HepG2 (cell line): ENCODE results near the gene RGS7. TPM values are rescaled to one million over a fixed set of nuclear protein-coding genes. Genes with fewer than 3 reads are reported as not detected.

Experiments
- ATAC-seq: fragments of 200-7000 bp; cut with Tn5 transposase; 3 replicates; pipeline ENCODE4 v1.9.1; 2020; ENCODE audit warnings: mild to moderate bottlenecking, moderate library complexity
- BruUV-seq: library from RNA; stranded (reverse); fragments of 400-500 nt; replicated peaks from 2 replicates; lab custom pipeline; 2021; lab: Mats Ljungman, UMichigan
- CTCF ChIA-PET: fragments of 300-600 bp; formaldehyde crosslinking; extraction: SDS; loops from one replicate; lab custom pipeline; 2021; ENCODE audit warnings: low total read pairs, inconsistent platforms, low intra/inter-chr PET ratio; lab: Yijun Ruan, JAX
- POLR2A ChIA-PET: fragments of 350-600 bp; sonication (Branson Sonifier 250); formaldehyde crosslinking; loops from one replicate; lab custom pipeline; 2020; ENCODE audit warnings: antibody characterized with exemption, inconsistent platforms; lab: Yijun Ruan, JAX
- DNase-seq: peaks from one replicate; pipeline ENCODE4 v3.0.0-alpha.2; 2015; ENCODE audit warnings: low spot score
- FAIRE-seq: peaks from 3 replicates; lab custom pipeline; 2011; peaks lifted over from hg19 to GRCh38; lab: Jason Lieb, UNC
- H2AFZ ChIP-seq: one replicate; pipeline ENCODE4 v1.6.1; 2011; ENCODE audit warnings: low read length, inconsistent platforms
- H3K27ac ChIP-seq: fragments of 300-600 bp; 3 replicates; pipeline ENCODE4 v1.8.0; 2011; ENCODE audit warnings: mixed run types, mild to moderate bottlenecking, mixed read lengths, low read length, inconsistent platforms; ENCODE audit not compliant: insufficient read depth; ENCODE audit errors: extremely low read length
- H3K27me3 ChIP-seq, 2 experiments: fragments of 200-600 bp in 1 of 2; 2 replicates in 1 of 2; 3 replicates in 1 of 2; pipeline versions ENCODE4 v1.6.0 to v1.8.0; 2011; ENCODE audit warnings: low read length in 2 of 2, mild to moderate bottlenecking in 2 of 2, moderate library complexity in 2 of 2, inconsistent platforms in 1 of 2; ENCODE audit not compliant: insufficient read depth in 2 of 2, control insufficient read depth in 1 of 2
- H3K36me3 ChIP-seq, 2 experiments: fragments of 200-600 bp in 1 of 2; replicated peaks in 1 of 2; 2 replicates in 1 of 2; 3 replicates in 1 of 2; pipeline versions ENCODE4 v1.5.1 to v1.8.0; 2011; ENCODE audit warnings: low read length in 2 of 2, inconsistent platforms in 1 of 2; ENCODE audit not compliant: insufficient read depth in 2 of 2, control insufficient read depth in 1 of 2
- H3K4me1 ChIP-seq: 2 replicates; pipeline ENCODE4 v1.5.1; 2012; ENCODE audit warnings: low read length, inconsistent platforms; ENCODE audit not compliant: insufficient read depth
- H3K4me2 ChIP-seq: 2 replicates; pipeline ENCODE4 v1.6.0; 2011; ENCODE audit warnings: low read depth, low read length, inconsistent platforms
- H3K4me3 ChIP-seq, 3 experiments: fragments of 200-600 bp in 1 of 3; sonication (generic), shearing (Covaris generic) in 1 of 3; replicated peaks in 1 of 3; 2 replicates each; pipeline ENCODE4 v1.5.1; 2011 to 2016; ENCODE audit warnings: low read length in 3 of 3, inconsistent platforms in 2 of 3, low read depth in 2 of 3, mild to moderate bottlenecking in 2 of 3, control low read depth in 1 of 3, mixed read lengths in 1 of 3; ENCODE audit not compliant: insufficient read depth in 1 of 3
- H3K79me2 ChIP-seq: one replicate; pipeline ENCODE4 v1.6.1; 2011; ENCODE audit warnings: low read length, inconsistent platforms; ENCODE audit not compliant: insufficient read depth
- H3K9ac ChIP-seq: 2 replicates; pipeline ENCODE4 v1.6.0; 2011; ENCODE audit warnings: mild to moderate bottlenecking, low read depth, low read length, inconsistent platforms; ENCODE audit not compliant: insufficient read depth
- H3K9me3 ChIP-seq: 2 replicates; pipeline ENCODE4 v1.5.1; 2012; ENCODE audit warnings: mild to moderate bottlenecking, low read length
- H4K20me1 ChIP-seq: 2 replicates; pipeline ENCODE4 v1.6.0; 2011; ENCODE audit warnings: inconsistent platforms, mild to moderate bottlenecking, low read length, moderate library complexity; ENCODE audit not compliant: insufficient read depth
- FUBP1 ChIP-seq: sonication (generic); formaldehyde crosslinking; IDR thresholded peaks from 2 replicates; pipeline ENCODE4 v1.5.1; 2020; ENCODE audit warnings: missing genetic modification reagents, mild to moderate bottlenecking, borderline replicate concordance
- HCFC1 ChIP-seq: fragments of 150-350 bp; IDR thresholded peaks from 2 replicates; pipeline ENCODE4 v1.6.1; 2014; ENCODE audit warnings: low read depth, low read length
- KDM4B ChIP-seq: sonication (generic); formaldehyde crosslinking; IDR thresholded peaks from 2 replicates; pipeline ENCODE4 v1.4.0; 2020; ENCODE audit warnings: missing genetic modification reagents
- PRPF4 ChIP-seq: fragments of 200-400 bp; formaldehyde crosslinking; IDR thresholded peaks from 2 replicates; pipeline ENCODE4 v1.6.1; 2016; ENCODE audit warnings: low read length, low read depth; ENCODE audit not compliant: poor library complexity, severe bottlenecking
- ZFAT ChIP-seq: sonication (generic); formaldehyde crosslinking; conservative IDR thresholded peaks from 2 replicates; pipeline ENCODE4 v1.8.1; 2023; ENCODE audit warnings: missing genetic modification reagents, inconsistent platforms
- ZNF510 ChIP-seq: sonication (generic); formaldehyde crosslinking; IDR thresholded peaks from 2 replicates; pipeline ENCODE4 v1.4.0; 2020; ENCODE audit warnings: low read depth, mild to moderate bottlenecking, missing genetic modification reagents
- WGBS: methylation state at CpG from one replicate; pipeline ENCODE4 v1.1.6; 2017; ENCODE audit warnings: low lambda C conversion rate; 5-methylcytosine and 5-hydroxymethylcytosine counted together
- in situ Hi-C: cut with HindIII; loops from 2 replicates; pipeline ENCODE4 v1.10.0; 2017; ENCODE audit warnings: low pct_unique_long_range_greater_than_20kb; ENCODE audit not compliant: extremely low pct_ligation_motif_present
- intact Hi-C: fragments of 100-400 bp; cut with micrococcal nuclease; formaldehyde crosslinking; loops from one replicate; pipeline ENCODE4 v1.10.0; 2022; ENCODE audit not compliant: unreplicated experiment
- polyA plus RNA-seq, 8 experiments: library from polyadenylated mRNA; depleted of rRNA in 3 of 8; stranded (reverse) in 7 of 8; unstranded in 1 of 8; fragments of >200 nt; fragmentation: Illumina TruSeq in 4 of 8; extraction: Trizol in 4 of 8; gene quantifications; 2 replicates each; pipeline versions ENCODE4 v1.2.1 to v1.2.3, GENCODE V29; 2011 to 2016; ENCODE audit warnings: low read depth in 4 of 8, missing spikeins in 1 of 8, mixed read lengths in 1 of 8; ENCODE audit not compliant: insufficient read depth in 1 of 8
- total RNA-seq, 5 experiments: library from RNA; depleted of rRNA; stranded (reverse); fragments of >200 nt; fragmentation: Illumina TruSeq; extraction: Trizol; gene quantifications; 2 replicates each; pipeline ENCODE4 v1.2.3, GENCODE V29; 2016; ENCODE audit warnings: low read depth in 1 of 5
- TF ChIP-seq, protein P1 (sequence below): sonication (generic); formaldehyde crosslinking; IDR thresholded peaks from 2 replicates; pipeline ENCODE4 v1.9.0; 2021; ENCODE audit warnings: missing genetic modification reagents, mild to moderate bottlenecking, borderline replicate concordance

RGS7 gene
- total and polyA plus RNA-seq, 2 of the 13 experiments (the other 11 are each of a cell fraction or from before 2014, with no cell fraction given) = not detected

DNA sequence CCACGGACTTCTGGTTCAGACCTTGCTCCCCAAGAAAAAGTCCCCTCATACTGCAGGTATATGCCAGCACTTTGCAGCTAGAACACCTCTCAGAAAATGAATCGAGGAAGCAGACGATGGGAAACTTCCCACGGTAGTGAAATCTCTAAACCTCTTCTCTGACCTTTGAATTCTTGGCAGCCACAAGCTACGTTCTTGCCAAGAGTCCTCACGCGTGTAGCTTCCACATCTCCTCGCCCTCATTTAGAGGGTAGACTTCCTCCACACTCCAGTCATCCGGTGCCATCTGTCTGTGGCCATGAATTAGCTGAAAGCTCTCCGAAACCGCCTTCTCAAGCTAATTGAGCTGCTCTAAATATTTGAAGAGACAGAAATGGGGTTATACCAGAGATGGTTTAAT is 127.8 kb downstream of the RGS7 start:
- CTCF ChIA-PET = no interaction called here
- TF ChIP-seq ZNF510 (CRISPR knock-in tag) = no peak
- no peak for TF ChIP-seq ZFAT (CRISPR knock-in tag)
- no peak for TF ChIP-seq KDM4B (CRISPR knock-in tag)
- TF ChIP-seq, protein P1, sequence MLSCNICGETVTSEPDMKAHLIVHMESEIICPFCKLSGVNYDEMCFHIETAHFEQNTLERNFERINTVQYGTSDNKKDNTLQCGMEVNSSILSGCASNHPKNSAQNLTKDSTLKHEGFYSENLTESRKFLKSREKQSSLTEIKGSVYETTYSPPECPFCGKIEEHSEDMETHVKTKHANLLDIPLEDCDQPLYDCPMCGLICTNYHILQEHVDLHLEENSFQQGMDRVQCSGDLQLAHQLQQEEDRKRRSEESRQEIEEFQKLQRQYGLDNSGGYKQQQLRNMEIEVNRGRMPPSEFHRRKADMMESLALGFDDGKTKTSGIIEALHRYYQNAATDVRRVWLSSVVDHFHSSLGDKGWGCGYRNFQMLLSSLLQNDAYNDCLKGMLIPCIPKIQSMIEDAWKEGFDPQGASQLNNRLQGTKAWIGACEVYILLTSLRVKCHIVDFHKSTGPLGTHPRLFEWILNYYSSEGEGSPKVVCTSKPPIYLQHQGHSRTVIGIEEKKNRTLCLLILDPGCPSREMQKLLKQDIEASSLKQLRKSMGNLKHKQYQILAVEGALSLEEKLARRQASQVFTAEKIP (CRISPR knock-in tag) = no peak
- TF ChIP-seq PRPF4 = no peak
- no peak for TF ChIP-seq HCFC1
- TF ChIP-seq FUBP1 (CRISPR knock-in tag) = no peak
- TF ChIP-seq, all 625 proteins: peak for 0
- no TSS peak for BruUV-seq

More for the DNA sequence above, 127.8 kb downstream of the RGS7 start:
- 33% methylated on average over 11 of the region's 11 CpGs for WGBS
- Histone ChIP-seq H3K9ac (no peak overlapping the region), H2AFZ (no peak overlapping the region), H3K27ac (no peak overlapping the region), H3K4me1 (no peaks in the 10 kb centered on the region), H3K4me3 (no peak overlapping the region), H3K4me2 (no peak overlapping the region), H3K27me3 (peaks cover 0 to 1% of the 10 kb centered on the region in 2 experiments; a peak in 1 of 5 replicates), H3K36me3 (no peaks in the 10 kb centered on the region), H4K20me1 (no peaks in the 10 kb centered on the region), H3K79me2 (no peaks in the 10 kb centered on the region), H3K9me3 (no peaks in the 10 kb centered on the region)
- DNase-seq (no peak), FAIRE-seq (no peak), ATAC-seq (no peak)
- POLR2A ChIA-PET = no interaction called here
- in situ Hi-C loops = no loop called here
- intact Hi-C loops = no loop called here
